PC-3 (cell line): Measurements from ENCODE around the gene TMEM214. TPM values are rescaled to one million over a fixed set of nuclear protein-coding genes. Genes with fewer than 3 reads are reported as not detected.

Experiments used
- ATAC-seq: fragments of 200-7000 bp; cut with Tn5 transposase; 2 replicates; pipeline ENCODE4 v1.9.1; 2020; ENCODE audit warnings: mild to moderate bottlenecking, moderate library complexity
- BruUV-seq: library from RNA; stranded (reverse); fragments of 400-500 nt; replicated peaks from 2 replicates; lab custom pipeline; 2021; lab: Mats Ljungman, UMichigan
- CTCF ChIA-PET: fragments of 300-600 bp; sonication (Branson Sonifier 250); formaldehyde crosslinking; loops from one replicate; lab custom pipeline; 2022; ENCODE audit warnings: antibody characterized with exemption; lab: Charles Lee
- POLR2A ChIA-PET: fragments of 300-600 bp; sonication (Branson Sonifier 250); formaldehyde crosslinking; loops from one replicate; lab custom pipeline; 2022; ENCODE audit warnings: antibody characterized with exemption; ENCODE audit not compliant: unreplicated experiment; lab: Charles Lee
- DNase-seq: peaks from one replicate; pipeline ENCODE4 v3.0.0-alpha.2; 2015
- H2AFZ ChIP-seq: fragments of 300-600 bp; sonication (generic); 2 replicates; pipeline ENCODE4 v1.6.0; 2016; ENCODE audit warnings: antibody characterized with exemption, low read length
- H3F3A ChIP-seq: fragments of 300-600 bp; sonication (generic); one replicate; pipeline ENCODE4 v1.6.0; 2017; ENCODE audit warnings: antibody characterized with exemption, low read length, control low read depth, mild to moderate bottlenecking; ENCODE audit not compliant: unreplicated experiment
- H3K27ac ChIP-seq: fragments of 300-600 bp; sonication (generic); 2 replicates; pipeline ENCODE4 v1.5.1; 2016; ENCODE audit warnings: mild to moderate bottlenecking, low read length
- H3K27me3 ChIP-seq: fragments of 300-600 bp; sonication (generic); 2 replicates; pipeline ENCODE4 v1.6.1; 2016; ENCODE audit warnings: low read length, mixed read lengths
- H3K36me3 ChIP-seq: fragments of 300-600 bp; sonication (generic); 2 replicates; pipeline ENCODE4 v1.6.1; 2016; ENCODE audit warnings: low read depth, mixed run types, low read length, mixed read lengths
- H3K4me1 ChIP-seq: fragments of 300-600 bp; sonication (generic); 2 replicates; pipeline ENCODE4 v1.5.1; 2016; ENCODE audit warnings: low read length; ENCODE audit not compliant: insufficient read depth
- H3K4me2 ChIP-seq: fragments of 300-600 bp; sonication (generic); 2 replicates; pipeline ENCODE4 v1.6.0; 2016; ENCODE audit warnings: low read length
- H3K4me3 ChIP-seq: fragments of 300-600 bp; sonication (generic); 2 replicates; pipeline ENCODE4 v1.5.1; 2016; ENCODE audit warnings: mild to moderate bottlenecking, low read length, mixed read lengths
- H3K79me2 ChIP-seq: fragments of 300-600 bp; sonication (generic); 2 replicates; pipeline ENCODE4 v1.6.1; 2017; ENCODE audit warnings: low read length, mixed read lengths
- H3K9ac ChIP-seq: fragments of 300-600 bp; sonication (generic); 2 replicates; pipeline ENCODE4 v1.6.0; 2016; ENCODE audit warnings: mild to moderate bottlenecking, low read length
- H3K9me2 ChIP-seq: fragments of 300-600 bp; sonication (generic); replicated peaks from 2 replicates; pipeline ENCODE4 v1.6.1; 2016; ENCODE audit warnings: mixed run types, low read length, mixed read lengths
- H3K9me3 ChIP-seq: fragments of 300-600 bp; sonication (generic); 2 replicates; pipeline ENCODE4 v1.6.1; 2016; ENCODE audit warnings: low read length, mixed read lengths
- H4K20me1 ChIP-seq: fragments of 300-600 bp; sonication (generic); 2 replicates; pipeline ENCODE4 v1.6.1; 2016; ENCODE audit warnings: low read length, mixed read lengths
- EZH2 ChIP-seq: fragments of 300-600 bp; sonication (generic); IDR thresholded peaks from one replicate; pipeline ENCODE4 v1.6.1; 2017; ENCODE audit warnings: antibody characterized with exemption, mild to moderate bottlenecking, low read length; ENCODE audit not compliant: unreplicated experiment
- EZH2phosphoT487 ChIP-seq: fragments of 300-600 bp; sonication (generic); IDR thresholded peaks from 2 replicates; pipeline ENCODE4 v1.6.1; 2018; ENCODE audit warnings: mild to moderate bottlenecking, antibody characterized with exemption, low read length, borderline replicate concordance
- intact Hi-C: fragments of 100-400 bp; cut with micrococcal nuclease; formaldehyde crosslinking; loops from 2 replicates; pipeline ENCODE4 v1.9.0; 2023
- total RNA-seq: library from RNA; depleted of rRNA; stranded (reverse); fragments of >200 nt; gene quantifications from 2 replicates; pipeline ENCODE4 v1.2.3, GENCODE V29; 2014
- TF ChIP-seq, protein P1 (sequence below): fragments of 300-600 bp; sonication (generic); conservative IDR thresholded peaks from 2 replicates; pipeline ENCODE4 v1.5.1; 2017; ENCODE audit warnings: antibody characterized with exemption, low read depth, mild to moderate bottlenecking, low read length

TMEM214 gene
- total RNA-seq, 1 experiment from 2014 or later: 43.0 TPM

DNA sequence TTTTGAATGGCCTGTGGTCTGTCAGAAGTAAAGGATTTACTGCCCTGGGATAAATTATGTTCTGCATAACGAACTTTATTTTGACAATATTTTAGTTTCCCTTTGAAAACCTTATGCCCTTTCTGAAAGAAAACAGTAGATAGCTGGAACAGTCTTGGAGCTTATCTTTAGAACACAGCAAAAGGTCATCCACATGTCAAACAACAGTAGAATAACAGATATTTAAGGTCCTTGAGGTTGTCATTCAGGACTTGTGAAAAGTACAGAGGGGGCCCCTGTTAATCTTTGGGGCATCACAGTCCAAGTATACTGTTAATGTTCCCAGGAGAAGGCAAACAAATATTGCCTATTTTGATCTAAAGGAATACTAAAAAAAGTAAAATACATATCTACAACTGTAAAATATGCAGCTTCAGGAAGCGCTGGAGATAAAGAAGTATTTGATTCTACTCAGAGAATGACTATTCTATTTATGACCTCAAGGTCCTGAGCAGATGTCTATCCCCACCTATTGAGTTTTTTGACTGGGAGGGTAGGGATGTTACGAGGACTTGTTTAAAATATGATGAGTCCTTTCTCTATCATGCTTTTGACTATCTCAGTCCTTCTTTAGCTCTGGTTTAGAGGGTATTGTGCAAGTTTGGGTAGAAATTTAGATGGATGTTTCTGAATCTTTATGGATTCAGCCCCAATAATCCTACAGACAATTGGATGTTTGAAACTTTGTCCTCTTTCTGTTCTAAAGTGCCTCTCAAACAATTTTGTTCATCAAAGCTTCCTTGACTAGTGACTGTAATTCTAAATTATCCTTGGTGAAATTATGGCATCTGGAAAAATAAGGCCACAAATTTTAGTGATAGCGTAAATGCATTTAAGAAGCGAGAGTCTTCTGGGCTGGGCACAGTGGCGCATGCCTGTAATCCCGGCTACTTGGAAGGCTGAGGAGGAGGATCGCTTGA is 25.1 kb upstream of the TMEM214 start:
- no peaks in the 10 kb centered on the region for H3K9me2 ChIP-seq
- H3K36me3 ChIP-seq: no peaks in the 10 kb centered on the region
- TF ChIP-seq EZH2phosphoT487: no peak
- H3K9ac ChIP-seq: no peak overlapping the region
- H3K4me3 ChIP-seq: no peak overlapping the region
- H3K79me2 ChIP-seq: no peaks in the 10 kb centered on the region
- H3K4me1 ChIP-seq: peaks cover 36% of the 10 kb centered on the region
- DNase-seq (no peak), ATAC-seq (no peak)
- POLR2A ChIA-PET: interaction anchor here (0.5 kb wide), 1 partner anchor 10 kb away, joined by 3 read pairs; no protein-coding TSS in a partner anchor
- H4K20me1 ChIP-seq: no peaks in the 10 kb centered on the region
- no peaks in the 10 kb centered on the region for H3K27me3 ChIP-seq
- H3K27ac ChIP-seq: no peak overlapping the region
- BruUV-seq: no TSS peak
- H3K4me2 ChIP-seq: no peak overlapping the region
- intact Hi-C loops: no loop called here
- no peaks in the 10 kb centered on the region for H3F3A ChIP-seq
- H3K9me3 ChIP-seq: no peaks in the 10 kb centered on the region
- CTCF ChIA-PET: no interaction called here
- H2AFZ ChIP-seq: no peak overlapping the region

DNA sequence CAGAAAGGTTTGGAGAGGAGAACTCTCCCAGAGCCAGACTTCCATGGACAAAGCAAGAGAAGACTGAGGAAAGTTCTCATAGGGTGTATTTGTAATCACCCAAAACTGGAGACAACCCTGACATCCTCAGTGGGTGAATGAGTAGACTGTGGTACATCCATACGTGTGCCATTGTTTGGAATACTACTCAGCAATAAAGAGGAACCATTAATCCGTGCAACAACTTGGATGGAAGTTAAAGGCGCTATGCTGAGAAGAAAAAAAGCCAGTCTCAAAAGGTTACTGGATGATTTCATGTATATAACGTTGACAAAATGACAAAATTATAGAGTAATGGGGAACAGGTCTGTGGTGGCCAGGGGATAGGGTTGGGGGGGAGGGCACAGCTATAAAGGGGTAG is 24.1 kb upstream of the TMEM214 start:
- ATAC-seq (no peak), DNase-seq (no peak)
- no peak for TF ChIP-seq EZH2phosphoT487
- TF ChIP-seq, protein P1, sequence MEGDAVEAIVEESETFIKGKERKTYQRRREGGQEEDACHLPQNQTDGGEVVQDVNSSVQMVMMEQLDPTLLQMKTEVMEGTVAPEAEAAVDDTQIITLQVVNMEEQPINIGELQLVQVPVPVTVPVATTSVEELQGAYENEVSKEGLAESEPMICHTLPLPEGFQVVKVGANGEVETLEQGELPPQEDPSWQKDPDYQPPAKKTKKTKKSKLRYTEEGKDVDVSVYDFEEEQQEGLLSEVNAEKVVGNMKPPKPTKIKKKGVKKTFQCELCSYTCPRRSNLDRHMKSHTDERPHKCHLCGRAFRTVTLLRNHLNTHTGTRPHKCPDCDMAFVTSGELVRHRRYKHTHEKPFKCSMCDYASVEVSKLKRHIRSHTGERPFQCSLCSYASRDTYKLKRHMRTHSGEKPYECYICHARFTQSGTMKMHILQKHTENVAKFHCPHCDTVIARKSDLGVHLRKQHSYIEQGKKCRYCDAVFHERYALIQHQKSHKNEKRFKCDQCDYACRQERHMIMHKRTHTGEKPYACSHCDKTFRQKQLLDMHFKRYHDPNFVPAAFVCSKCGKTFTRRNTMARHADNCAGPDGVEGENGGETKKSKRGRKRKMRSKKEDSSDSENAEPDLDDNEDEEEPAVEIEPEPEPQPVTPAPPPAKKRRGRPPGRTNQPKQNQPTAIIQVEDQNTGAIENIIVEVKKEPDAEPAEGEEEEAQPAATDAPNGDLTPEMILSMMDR: no peak
- TF ChIP-seq EZH2: no peak
- H3K9me3 ChIP-seq: no peaks in the 10 kb centered on the region
- peaks cover 28% of the 10 kb centered on the region for H3K4me1 ChIP-seq
- H3K79me2 ChIP-seq: no peaks in the 10 kb centered on the region
- no peaks in the 10 kb centered on the region for H4K20me1 ChIP-seq
- H3K9me2 ChIP-seq: no peaks in the 10 kb centered on the region
- H3K36me3 ChIP-seq: no peaks in the 10 kb centered on the region
- H3K27me3 ChIP-seq: no peaks in the 10 kb centered on the region
- H3K4me2 ChIP-seq: no peak overlapping the region
- no peaks in the 10 kb centered on the region for H3F3A ChIP-seq
- ChIA-PET CTCF (no interaction called here), POLR2A (no interaction called here)
- BruUV-seq: no TSS peak
- H3K9ac ChIP-seq: no peak overlapping the region
- no peak overlapping the region for H3K27ac ChIP-seq
- H2AFZ ChIP-seq: no peak overlapping the region
- no peak overlapping the region for H3K4me3 ChIP-seq
- intact Hi-C loops: no loop called here

DNA sequence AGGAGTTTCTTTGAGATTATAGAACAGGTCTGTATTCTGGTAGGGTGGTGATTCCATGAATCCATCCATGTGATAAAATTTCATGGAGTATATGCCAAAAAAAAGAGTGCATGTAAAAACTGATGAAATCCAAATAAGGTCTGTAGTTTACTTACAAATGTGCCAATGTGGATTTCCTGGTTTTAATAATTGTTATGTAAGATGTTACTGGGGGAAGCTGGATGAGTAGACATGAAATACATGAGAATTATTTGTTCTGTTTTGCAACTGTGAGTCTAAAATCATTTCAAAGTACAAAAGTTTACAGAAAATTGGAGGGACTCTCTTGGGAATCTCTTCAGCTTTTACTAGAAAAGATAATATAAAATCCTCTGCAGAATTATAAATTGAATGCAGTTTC is 23.7 kb upstream of the TMEM214 start:
- H3K27me3 ChIP-seq: no peaks in the 10 kb centered on the region
- DNase-seq: no peak

More for the DNA sequence above, 23.7 kb upstream of the TMEM214 start:
- H3K4me1 ChIP-seq: peaks cover 24% of the 10 kb centered on the region
- TF ChIP-seq EZH2 (no peak), EZH2phosphoT487 (no peak)
- no peak overlapping the region for H3K4me3 ChIP-seq
- no peak overlapping the region for H3K9ac ChIP-seq
- no peaks in the 10 kb centered on the region for H3K79me2 ChIP-seq
- no peaks in the 10 kb centered on the region for H3F3A ChIP-seq
- H2AFZ ChIP-seq: no peak overlapping the region
- intact Hi-C loops: no loop called here
- POLR2A ChIA-PET: no interaction called here
- no peak overlapping the region for H3K27ac ChIP-seq
- no peaks in the 10 kb centered on the region for H3K36me3 ChIP-seq
- no peaks in the 10 kb centered on the region for H3K9me3 ChIP-seq
- BruUV-seq: no TSS peak
- no peak for ATAC-seq
- CTCF ChIA-PET: no interaction called here
- H3K4me2 ChIP-seq: no peak overlapping the region
- no peaks in the 10 kb centered on the region for H4K20me1 ChIP-seq
- H3K9me2 ChIP-seq: no peaks in the 10 kb centered on the region
